Measurements from ENCODE around the gene SLC34A2.

SLC34A2 gene

DNA sequence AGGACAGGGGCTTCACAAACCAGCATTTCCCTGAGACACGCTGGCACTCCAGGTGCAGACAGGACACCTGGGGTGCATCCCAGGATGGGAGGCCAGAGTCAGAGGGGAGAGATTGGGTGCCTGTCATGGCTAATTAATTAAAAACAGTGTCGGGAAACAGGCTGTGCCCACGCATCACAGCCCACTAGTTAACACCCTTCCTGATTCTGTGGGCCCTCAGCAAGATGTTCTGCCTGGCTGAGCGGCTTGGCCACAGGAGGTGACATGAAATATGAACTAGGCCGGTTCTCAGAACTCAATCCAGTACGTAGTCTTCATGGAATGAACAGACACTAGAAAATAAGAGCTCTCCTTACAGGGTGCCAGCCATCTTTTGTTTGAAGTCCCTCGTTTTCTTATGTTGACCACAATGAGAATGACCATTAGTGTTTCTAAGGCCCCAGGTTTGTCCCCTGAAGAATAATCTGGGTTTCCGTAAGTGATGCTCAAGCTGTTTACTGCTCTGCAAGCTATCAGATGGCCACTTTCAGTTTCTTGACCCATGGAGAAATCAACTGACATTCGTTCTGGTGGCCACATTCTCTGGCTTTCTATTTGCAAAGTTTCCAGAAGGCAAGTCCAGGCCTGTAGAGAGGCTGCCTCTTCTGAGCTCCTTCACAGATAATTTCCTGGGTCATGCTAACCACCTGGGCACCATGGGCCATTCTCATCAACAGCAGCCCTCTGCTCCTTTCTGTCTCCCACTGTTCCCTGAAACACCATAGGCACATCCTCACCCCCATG lies 72.3 kb downstream of the SLC34A2 start:
- no peak for TF ChIP-seq GATA3 (IDR thresholded peaks at IDR 0.05; ENCODE audit: low read depth, low read length)
- no peak for TF ChIP-seq GATA2 (IDR thresholded peaks at IDR 0.05; ENCODE audit: low read depth, low read length)
